GM12874 (cell line): ENCODE measurements around the gene CPPED1.

Source experiments
- CTCF ChIP-seq: IDR thresholded peaks from 2 replicates; pipeline ENCODE4 v1.5.1; 2011; ENCODE audit warnings: low read depth, mild to moderate bottlenecking, control low read depth, low read length, moderate library complexity; ENCODE audit not compliant: insufficient read depth

CPPED1 gene

GRCh38 chr16:12685806-12686205 lies 117.9 kb downstream of the CPPED1 start:
- no peak for TF ChIP-seq CTCF

GRCh38 chr16:12682432-12683165 lies 121.1 kb downstream of the CPPED1 start:
- TF ChIP-seq CTCF: no peak

- no peak for TF ChIP-seq CTCF
Observed at GRCh38 chr16:12681653-12682052, 122.0 kb downstream of the CPPED1 start.

- TF ChIP-seq CTCF: no peak
Observed at GRCh38 chr16:12680531-12680930, 123.2 kb downstream of the CPPED1 start.

- TF ChIP-seq CTCF: no peak
Observed at GRCh38 chr16:12679660-12680272, 123.9 kb downstream of the CPPED1 start.

GRCh38 chr16:12678983-12679382 lies 124.7 kb downstream of the CPPED1 start:
- TF ChIP-seq CTCF: no peak

- TF ChIP-seq CTCF: no peak
Observed at GRCh38 chr16:12677502-12677901, 126.2 kb downstream of the CPPED1 start.
